K562 (cell line): ENCODE data around the gene UNC5B. TPM values are rescaled to one million over a fixed set of nuclear protein-coding genes. Genes with fewer than 3 reads are reported as not detected.

Experiments
- ATAC-seq: fragments of 200-7000 bp; cut with Tn5 transposase; 3 replicates; pipeline ENCODE4 v1.9.1; 2020; ENCODE audit warnings: moderate library complexity
- BruUV-seq: library from RNA; stranded (reverse); fragments of 400-500 nt; replicated peaks from 2 replicates; lab custom pipeline; 2021; lab: Mats Ljungman, UMichigan
- CTCF ChIA-PET: fragments of 300-600 bp; formaldehyde crosslinking; extraction: SDS; loops from one replicate; lab custom pipeline; 2021; ENCODE audit warnings: low intra/inter-chr PET ratio; lab: Yijun Ruan, JAX
- POLR2A ChIA-PET: fragments of 300-600, 350-650 bp; sonication (Branson Sonifier 250); formaldehyde crosslinking; extraction: SDS; loops from one replicate; lab custom pipeline; 2021; ENCODE audit warnings: antibody characterized with exemption, inconsistent platforms; lab: Yijun Ruan, JAX
- DNase-seq, 4 experiments: peaks; one replicate each; pipeline versions ENCODE4 v3.0.0 to v3.0.0-alpha.2; 2011 to 2018; ENCODE audit warnings: low spot score in 3 of 4, mixed read lengths in 3 of 4; ENCODE audit errors: extremely low read depth in 1 of 4
- FAIRE-seq: peaks from 2 replicates; lab custom pipeline; 2011; peaks lifted over from hg19 to GRCh38; lab: Jason Lieb, UNC
- H2AFZ ChIP-seq: 2 replicates; pipeline ENCODE4 v1.6.0; 2011; ENCODE audit warnings: low read depth, low read length, control low read depth, inconsistent platforms
- H3K27ac ChIP-seq: fragments of 200-600 bp; 3 replicates; pipeline ENCODE4 v1.8.0; 2011; ENCODE audit warnings: low read depth, mild to moderate bottlenecking, control low read depth, inconsistent platforms, low read length, moderate library complexity, mixed read lengths; ENCODE audit errors: extremely low read depth
- H3K27me3 ChIP-seq, 2 experiments: fragments of 300-600 bp in 1 of 2; 2 replicates in 1 of 2; 3 replicates in 1 of 2; pipeline versions ENCODE4 v1.6.0 to v1.8.0; 2011; ENCODE audit warnings: inconsistent platforms in 2 of 2, low read length in 2 of 2, mild to moderate bottlenecking in 1 of 2, mixed read lengths in 1 of 2, moderate library complexity in 1 of 2; ENCODE audit not compliant: control insufficient read depth in 2 of 2, insufficient read depth in 2 of 2
- H3K36me3 ChIP-seq: fragments of 300-600 bp; 3 replicates; pipeline ENCODE4 v1.8.0; 2011; ENCODE audit warnings: mild to moderate bottlenecking, low read length, inconsistent platforms; ENCODE audit not compliant: control insufficient read depth, insufficient read depth
- H3K4me1 ChIP-seq, 2 experiments: fragments of 200-600 bp in 1 of 2; replicated peaks in 1 of 2; 2 replicates in 1 of 2; 3 replicates in 1 of 2; pipeline versions ENCODE4 v1.5.1 to v1.8.0; 2011; ENCODE audit warnings: inconsistent platforms in 2 of 2, low read length in 2 of 2, mild to moderate bottlenecking in 1 of 2, mixed read lengths in 1 of 2, moderate library complexity in 1 of 2; ENCODE audit not compliant: control insufficient read depth in 2 of 2, insufficient read depth in 2 of 2
- H3K4me2 ChIP-seq: 2 replicates; pipeline ENCODE4 v1.6.1; 2011; ENCODE audit warnings: low read length, control low read depth, inconsistent platforms, mixed read lengths; ENCODE audit not compliant: insufficient read depth
- H3K4me3 ChIP-seq: fragments of 200-600 bp; sonication (generic), shearing (Covaris generic); 2 replicates; pipeline ENCODE4 v1.5.1; 2016; ENCODE audit warnings: control low read depth, inconsistent platforms
- H3K79me2 ChIP-seq: fragments of 200-600 bp; 3 replicates; pipeline ENCODE4 v1.8.0; 2011; ENCODE audit warnings: low read length, inconsistent platforms; ENCODE audit not compliant: control insufficient read depth, insufficient read depth
- H3K9ac ChIP-seq, 2 experiments: 2 replicates each; pipeline versions ENCODE4 v1.6.0 to v1.6.1; 2011; ENCODE audit warnings: low read depth in 2 of 2, low read length in 2 of 2, control low read depth in 1 of 2, inconsistent platforms in 1 of 2, mild to moderate bottlenecking in 1 of 2, mixed read lengths in 1 of 2; ENCODE audit not compliant: insufficient read depth in 1 of 2
- H3K9me1 ChIP-seq: one replicate; pipeline ENCODE4 v1.6.0; 2011; ENCODE audit warnings: inconsistent platforms, mild to moderate bottlenecking, low read length, moderate library complexity; ENCODE audit not compliant: control insufficient read depth, insufficient read depth
- H3K9me3 ChIP-seq: replicated peaks from 2 replicates; pipeline ENCODE4 v1.5.1; 2011; ENCODE audit warnings: low read depth, low read length, inconsistent platforms; ENCODE audit not compliant: control insufficient read depth, insufficient read depth
- H4K20me1 ChIP-seq: replicated peaks from 2 replicates; pipeline ENCODE4 v1.6.1; 2011; ENCODE audit warnings: low read length, inconsistent platforms, mixed read lengths; ENCODE audit not compliant: control insufficient read depth, insufficient read depth
- ARID1B ChIP-seq: fragments of 450-650 bp; IDR thresholded peaks from 2 replicates; pipeline ENCODE4 v1.6.1; 2016; ENCODE audit warnings: antibody characterized with exemption, mild to moderate bottlenecking, inconsistent platforms
- BRD9 ChIP-seq: fragments of 450-650 bp; IDR thresholded peaks from 2 replicates; pipeline ENCODE4 v1.6.1; 2018; ENCODE audit warnings: low read depth; ENCODE audit not compliant: partially characterized antibody
- E2F1 ChIP-seq: sonication (generic); formaldehyde crosslinking; IDR thresholded peaks from 2 replicates; pipeline ENCODE4 v1.8.1; 2023; ENCODE audit warnings: mild to moderate bottlenecking, missing genetic modification reagents, moderate library complexity
- E2F3 ChIP-seq: fragments of 250-450 bp; sonication (Bioruptor Pico); IDR thresholded peaks from 2 replicates; pipeline ENCODE4 v1.4.0; 2020; ENCODE audit warnings: mild to moderate bottlenecking
- FOXK2 ChIP-seq, 2 experiments: fragments of 450-650 bp; IDR thresholded peaks in 1 of 2; conservative IDR thresholded peaks in 1 of 2; 2 replicates each; pipeline ENCODE4 v1.6.1; 2016; ENCODE audit warnings: low read depth in 2 of 2, mild to moderate bottlenecking in 1 of 2
- KAT8 ChIP-seq: fragments of 450-650 bp; IDR thresholded peaks from 2 replicates; pipeline ENCODE4 v1.6.1; 2016; ENCODE audit warnings: low read depth, mild to moderate bottlenecking
- KLF1 ChIP-seq: fragments of 450-650 bp; IDR thresholded peaks from 2 replicates; pipeline ENCODE4 v1.6.1; 2016; ENCODE audit warnings: missing genetic modification characterization, missing compliant biosample characterization
- PKNOX1 ChIP-seq: fragments of 450-650 bp; IDR thresholded peaks from 2 replicates; pipeline ENCODE4 v1.6.1; 2016
- SMARCC2 ChIP-seq: fragments of 450-650 bp; IDR thresholded peaks from 2 replicates; pipeline ENCODE4 v1.6.1; 2017; ENCODE audit warnings: antibody characterized with exemption, moderate library complexity, mild to moderate bottlenecking, low read depth
- TEAD4 ChIP-seq, 2 experiments: sonication (generic) in 1 of 2; formaldehyde crosslinking in 1 of 2; IDR thresholded peaks; 2 replicates each; pipeline versions ENCODE4 v1.6.1 to v1.8.0; 2012 to 2022; ENCODE audit warnings: borderline replicate concordance in 1 of 2, inconsistent platforms in 1 of 2, low read length in 1 of 2, mild to moderate bottlenecking in 1 of 2, missing genetic modification reagents in 1 of 2
- ZC3H11A ChIP-seq: IDR thresholded peaks from 2 replicates; pipeline ENCODE4 v1.6.1; 2012; ENCODE audit warnings: low read depth, low read length, improper control_type of control experiment
- ZNF282 ChIP-seq: sonication (generic); formaldehyde crosslinking; IDR thresholded peaks from 2 replicates; pipeline ENCODE4 v1.8.1; 2023; ENCODE audit warnings: missing genetic modification reagents
- ZNF408 ChIP-seq: fragments of 250-450 bp; sonication (Bioruptor Pico); IDR thresholded peaks from 2 replicates; pipeline ENCODE4 v1.4.0; 2020; ENCODE audit warnings: low read depth, mild to moderate bottlenecking, moderate library complexity
- ZNF592 ChIP-seq: fragments of 450-650 bp; IDR thresholded peaks from 2 replicates; pipeline ENCODE4 v1.6.1; 2017; ENCODE audit warnings: antibody characterized with exemption, mild to moderate bottlenecking
- WGBS: fragments of 100-300 bp; shearing (Covaris generic); methylation state at CpG from one replicate; pipeline ENCODE4 v1.1.6; 2016; ENCODE audit warnings: low coverage, mixed read lengths; ENCODE audit not compliant: insufficient coverage; ENCODE audit errors: missing lambda C conversion rate; 5-methylcytosine and 5-hydroxymethylcytosine counted together
- in situ Hi-C: fragments of 300-500 bp; cut with MboI; formaldehyde crosslinking; loops from 4 replicates; pipeline ENCODE4 v1.15.0; 2018; ENCODE audit warnings: inconsistent platforms, mixed read lengths
- intact Hi-C: fragments of 100-400 bp; cut with micrococcal nuclease; formaldehyde crosslinking; loops from 2 replicates; pipeline ENCODE4 v1.14.2; 2022
- polyA plus RNA-seq, 8 experiments: library from polyadenylated mRNA; depleted of rRNA in 4 of 8; stranded (reverse) in 5 of 8; unstranded in 3 of 8; fragments of >200 nt; fragmentation: Nextera tagmentation in 2 of 8; fragmentation: Illumina TruSeq in 1 of 8; extraction: Ambion mirVana in 2 of 8; extraction: Trizol in 1 of 8; gene quantifications; 2 replicates each; pipeline versions ENCODE4 v1.2.1 to v1.2.3, GENCODE V29; 2011 to 2014; ENCODE audit warnings: inconsistent platforms in 1 of 8, missing spikeins in 1 of 8
- total RNA-seq, 7 experiments: library from RNA; depleted of rRNA in 6 of 7; stranded (reverse); fragments of >200 nt in 6 of 7; fragmentation: Illumina TruSeq in 2 of 7; extraction: Trizol in 2 of 7; gene quantifications; 2 replicates each; pipeline versions ENCODE4 v1.2.1 to v1.2.3, GENCODE V29; 2011 to 2021; ENCODE audit warnings: low replicate concordance in 1 of 7

UNC5B gene
- total and polyA plus RNA-seq, 9 of the 15 experiments (the other 6 are each of a cell fraction or from before 2014, with no cell fraction given): 0.10 to 8.4 (median 2.1) TPM

DNA sequence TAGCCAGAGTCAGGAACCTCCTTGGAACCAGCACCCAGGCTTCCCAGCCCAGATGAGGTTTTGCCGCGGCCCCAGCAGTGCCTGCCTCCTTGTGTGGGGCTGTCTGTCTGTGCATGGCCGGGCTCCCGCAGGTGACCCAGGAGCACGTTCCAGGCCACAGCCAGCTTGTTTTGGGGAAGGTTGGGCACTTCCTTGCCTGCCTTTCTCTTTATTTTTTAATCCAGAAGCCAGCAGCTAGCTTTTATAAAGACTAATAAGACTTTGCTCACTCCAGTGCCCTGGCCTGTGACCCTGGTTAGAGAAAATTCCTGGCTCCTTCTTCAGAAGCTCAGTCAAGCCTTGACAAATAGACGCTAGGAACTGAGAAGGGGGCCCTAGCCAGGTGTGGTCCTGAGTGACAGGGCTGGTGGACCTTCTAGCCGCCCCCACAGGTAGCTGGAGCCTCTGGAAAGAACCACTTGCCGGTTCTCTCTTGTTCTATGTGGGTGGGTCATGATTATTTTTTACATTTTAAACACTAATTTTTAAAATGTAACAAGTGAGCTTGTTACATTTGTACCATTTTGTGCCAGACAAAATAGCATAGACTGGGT lies 107.5 kb downstream of the UNC5B start:
- Histone ChIP-seq H3K9me3 (no peaks in the 10 kb centered on the region), H3K4me1 (peaks cover 10 to 23% of the 10 kb centered on the region in 2 experiments; a peak in 4 of 5 replicates), H3K4me3 (peak overlapping the region; percentile 75), H3K27me3 (no peaks in the 10 kb centered on the region), H3K27ac (peak overlapping the region; percentile 62), H3K4me2 (peak overlapping the region; percentile 91), H3K9ac (peak overlapping the region; percentile 68 to 90), H4K20me1 (no peaks in the 10 kb centered on the region), H2AFZ (peak overlapping the region; percentile 91), H3K9me1 (no peaks in the 10 kb centered on the region), H3K36me3 (peaks cover 16% of the 10 kb centered on the region; the same call in 2 of the 3 replicates), H3K79me2 (0 out of 3 replicates have a peak, but pooled peaks cover 2% of the 10 kb centered on the region)
- 30% methylated on average over 8 of the region's 8 CpGs for WGBS
- no peak for FAIRE-seq
- intact Hi-C loops: loop anchor here (1.0 to 10.0 kb wide), 4 partner anchors 58 to 725 kb away; no protein-coding TSS in a partner anchor
- ATAC-seq: peak; percentile 51
- TSS peak; percentile 39 for BruUV-seq
- ChIA-PET POLR2A (interaction anchor here (0.6 to 2.1 kb wide), 18 partner anchors 9 to 813 kb away, joined by 3 to 9 read pairs (median 4); no protein-coding TSS in a partner anchor), CTCF (interaction anchor here (0.7 to 2.8 kb wide), 8 partner anchors 15 to 576 kb away, joined by 3 to 13 read pairs (median 5); no protein-coding TSS in a partner anchor)
- DNase-seq: no peak
- in situ Hi-C loops: loop anchor here (5.0 to 25.0 kb wide), 3 partner anchors 247 to 1017 kb away; no protein-coding TSS in a partner anchor
- TF ChIP-seq BRD9 (peak; percentile 19), ZC3H11A (no peak), SMARCC2 (0 out of 2 replicates have a peak, but pooled peaks have one; percentile 8), TEAD4 (IDR thresholded peaks at IDR 0.05; ENCODE audit: low read length) (no peak), TEAD4 (CRISPR knock-in tag; IDR thresholded peaks at IDR 0.05; ENCODE audit: borderline replicate concordance) (no peak), ZNF408 (CRISPR knock-in tag) (no peak), KLF1 (tag) (no peak), ARID1B (peak; percentile 0; the same call in 1 of the 2 replicates), ZNF592 (peak; percentile 40; the same call in 1 of the 2 replicates), FOXK2 (conservative IDR thresholded peaks at IDR 0.05 in 1 of 2, IDR thresholded peaks at IDR 0.05 in 1 of 2; ENCODE audit: low read depth in 2 of 2) (peak in 1 of 2 experiments; percentile 9; a peak in 1 of 4 replicates), PKNOX1 (peak; percentile 24; the same call in 1 of the 2 replicates), KAT8 (no peak), E2F1 (no peak), E2F3 (CRISPR knock-in tag) (no peak), ZNF282 (CRISPR knock-in tag) (0 out of 2 replicates have a peak, but pooled peaks have one; percentile 40)
